ENCODE data around the gene INTS3. TPM values are rescaled to one million over a fixed set of nuclear protein-coding genes. Genes with fewer than 3 reads are reported as not detected.

Gene INTS3
- total and polyA plus RNA-seq, 10 of the 15 experiments (the other 5 are each of a cell fraction or from before 2014, with no cell fraction given) = 12.6 to 87.4 (median 30.8) TPM

DNA sequence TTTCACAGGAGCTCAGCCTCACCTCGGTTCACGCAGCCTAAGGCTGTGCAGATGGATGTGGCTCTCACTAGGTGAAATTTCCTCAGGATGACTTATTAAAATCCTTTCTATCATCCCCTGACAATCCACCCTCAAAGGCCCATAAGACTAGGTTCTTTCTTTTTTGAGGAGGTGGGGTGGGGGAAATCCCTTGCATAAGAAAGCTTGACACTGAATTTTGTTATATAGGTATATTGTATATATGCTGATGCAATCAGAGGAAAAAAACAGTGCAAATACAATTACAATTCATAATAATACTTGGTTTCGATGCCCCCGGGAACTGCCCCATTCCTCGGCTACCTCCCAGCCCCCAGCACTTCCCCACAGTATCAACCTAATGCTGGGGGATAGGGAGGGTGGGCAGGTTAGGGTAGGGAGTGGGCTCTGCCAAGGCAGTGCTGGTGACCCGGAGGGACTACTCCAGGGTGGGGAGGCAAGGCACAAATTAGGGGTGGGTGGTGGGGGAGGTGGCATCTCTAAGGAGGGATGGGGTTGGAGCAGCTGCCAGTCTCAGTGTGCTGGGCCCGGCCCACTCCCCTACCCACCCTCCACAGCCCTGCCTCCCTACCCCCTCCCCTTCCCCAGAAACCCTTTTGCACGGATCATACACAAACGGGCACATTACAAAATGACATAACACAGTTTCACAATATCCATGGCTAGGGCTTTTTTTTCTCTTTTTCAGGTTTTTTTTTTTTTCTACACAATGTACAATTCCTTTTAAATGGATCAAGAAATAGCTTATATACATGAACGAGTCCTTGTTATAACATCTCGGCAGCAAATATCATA, 78.3 kb downstream of the INTS3 start:
- ChIA-PET SMC1A (ENCODE audit: uncharacterized antibody, unreplicated experiment) (interaction anchor here (0.6 to 4.1 kb wide), 16 partner anchors 8 to 181 kb away, joined by 3 to 21 read pairs (median 5); partner anchors contain the start of genes CREB3L4, GATAD2B and RAB13), RAD21 (ENCODE audit: unreplicated experiment) (interaction anchor here (0.7 to 4.4 kb wide), 9 partner anchors 19 to 184 kb away, joined by 3 to 46 read pairs (median 3); partner anchors contain the start of genes GATAD2B, INTS3 and RPS27), POLR2A (interaction anchor here (0.5 to 2.6 kb wide), 9 partner anchors 12 to 1812 kb away, joined by 3 to 14 read pairs (median 5); partner anchors contain the start of genes DENND4B and JTB), CTCF (interaction anchor here (0.6 to 4.0 kb wide), 12 partner anchors 9 to 741 kb away, joined by 3 to 23 read pairs (median 4); partner anchors contain the start of genes CREB3L4, GATAD2B and RAB13)
- peak overlapping the region; percentile 72 for H3K4me2 ChIP-seq (ENCODE audit: control insufficient read depth, insufficient read depth)
- H3K79me2 ChIP-seq (ENCODE audit: control insufficient read depth, insufficient read depth, low read length) = peaks cover 3% of the 10 kb centered on the region; the same call in 1 of the 2 replicates
- no peaks in the 10 kb centered on the region for H4K20me1 ChIP-seq (ENCODE audit: control insufficient read depth, insufficient read depth)
- no peaks in the 10 kb centered on the region for H3K27me3 ChIP-seq (replicated peaks in 1 of 2; ENCODE audit: control insufficient read depth in 2 of 2, insufficient read depth in 2 of 2, low read length in 1 of 2)
- H3K36me3 ChIP-seq (ENCODE audit: control insufficient read depth in 2 of 2, insufficient read depth in 2 of 2, low read length in 1 of 2) = peaks cover 9 to 17% of the 10 kb centered on the region in 2 experiments; a peak in 3 of 4 replicates
- H3K4me3 ChIP-seq = no peak overlapping the region
- H2AFZ ChIP-seq (ENCODE audit: control insufficient read depth, low read depth, low read length) = no peak overlapping the region
- FAIRE-seq (no peak), DNase-seq (ENCODE audit: low read depth, low spot score) (no peak), ATAC-seq (peak; percentile 40)
- H3K9me3 ChIP-seq (replicated peaks; ENCODE audit: control insufficient read depth, insufficient read depth, low read length) = no peaks in the 10 kb centered on the region
- WGBS (ENCODE audit: insufficient coverage, insufficient replicate concordance, low lambda C conversion rate, missing lambda C conversion rate) = 87% methylated on average over 11 of the region's 11 CpGs
- H3K27ac ChIP-seq (ENCODE audit: control insufficient read depth, insufficient read depth) = peak overlapping the region; percentile 75
- in situ Hi-C loops (cut with MboI) (no loop called here), intact Hi-C loops (cut with micrococcal nuclease; ENCODE audit: unreplicated experiment) (loop anchor here (5.0 kb wide), 2 partner anchors 116 to 161 kb away; partner anchors contain the start of genes CREB3L4 and GATAD2B)
- peaks cover 39% of the 10 kb centered on the region for H3K4me1 ChIP-seq (ENCODE audit: control insufficient read depth, insufficient read depth, low read length)
- no TSS peak for BruUV-seq (replicated peaks)
- peak overlapping the region; percentile 43; the same call in 1 of the 2 replicates for H3K9ac ChIP-seq (ENCODE audit: control insufficient read depth, insufficient read depth, low read length)
- no peak for TF ChIP-seq NRF1 (conservative IDR thresholded peaks at IDR 0.05; ENCODE audit: low read depth, low read length)
- no peak for TF ChIP-seq STAT3 (IDR thresholded peaks at IDR 0.05; ENCODE audit: low read depth, low read length)
- no peak for TF ChIP-seq NR2C2 (IDR thresholded peaks at IDR 0.05; ENCODE audit: borderline replicate concordance, control insufficient read depth, insufficient read length, low read depth)
- no peak for TF ChIP-seq ESRRA (IDR thresholded peaks at IDR 0.05; ENCODE audit: low read length)
- no peak for TF ChIP-seq RAD51 (IDR thresholded peaks at IDR 0.05)
- TF ChIP-seq NFXL1 (IDR thresholded peaks at IDR 0.05; ENCODE audit: borderline replicate concordance) = no peak
- no peak for TF ChIP-seq ZBED1 (IDR thresholded peaks at IDR 0.05; ENCODE audit: borderline replicate concordance)
- no peak for TF ChIP-seq TBL1XR1 (IDR thresholded peaks at IDR 0.05; ENCODE audit: low read depth, low read length)

Data from GM12878 (cell line).